GM23248 (cell line): ENCODE measurements around the gene EFHD1. TPM values are rescaled to one million over a fixed set of nuclear protein-coding genes. Genes with fewer than 3 reads are reported as not detected.

ENCODE experiments used
- DNase-seq: peaks from one replicate; pipeline ENCODE4 v3.0.0-alpha.2; 2015
- H2AFZ ChIP-seq: fragments of 200-600 bp; sonication (generic); 2 replicates; pipeline ENCODE4 v1.6.1; 2016; ENCODE audit warnings: antibody characterized with exemption
- H3F3A ChIP-seq: fragments of 200-600 bp; sonication (generic); 2 replicates; pipeline ENCODE4 v1.6.1; 2016; ENCODE audit warnings: mild to moderate bottlenecking, antibody characterized with exemption, mixed run types; ENCODE audit not compliant: insufficient read depth
- H3K27ac ChIP-seq: fragments of 200-600 bp; sonication (generic); 2 replicates; pipeline ENCODE4 v1.5.1; 2016; ENCODE audit warnings: mild to moderate bottlenecking
- H3K27me3 ChIP-seq: fragments of 200-600 bp; sonication (generic); replicated peaks from 2 replicates; pipeline ENCODE4 v1.6.1; 2016; ENCODE audit warnings: mild to moderate bottlenecking; ENCODE audit not compliant: insufficient read depth
- H3K36me3 ChIP-seq: fragments of 200-600 bp; sonication (generic); 2 replicates; pipeline ENCODE4 v1.6.1; 2016; ENCODE audit warnings: low read depth, mild to moderate bottlenecking
- H3K4me1 ChIP-seq: fragments of 200-600 bp; sonication (generic); 2 replicates; pipeline ENCODE4 v1.6.1; 2016; ENCODE audit warnings: mild to moderate bottlenecking; ENCODE audit not compliant: insufficient read depth
- H3K4me2 ChIP-seq: fragments of 200-600 bp; sonication (generic); one replicate; pipeline ENCODE4 v1.6.1; 2016; ENCODE audit warnings: mild to moderate bottlenecking; ENCODE audit not compliant: unreplicated experiment
- H3K4me3 ChIP-seq: fragments of 200-600 bp; sonication (generic); 2 replicates; pipeline ENCODE4 v1.5.1; 2016; ENCODE audit warnings: mild to moderate bottlenecking
- H3K79me2 ChIP-seq: fragments of 200-600 bp; sonication (generic); 2 replicates; pipeline ENCODE4 v1.6.1; 2016; ENCODE audit warnings: mild to moderate bottlenecking; ENCODE audit not compliant: insufficient read depth
- H3K9ac ChIP-seq: fragments of 200-600 bp; sonication (generic); 2 replicates; pipeline ENCODE4 v1.6.1; 2016; ENCODE audit warnings: mild to moderate bottlenecking
- H3K9me2 ChIP-seq: fragments of 200-600 bp; sonication (generic); 2 replicates; pipeline ENCODE4 v1.6.1; 2016; ENCODE audit warnings: mixed run types, mild to moderate bottlenecking, moderate library complexity; ENCODE audit not compliant: insufficient read depth
- H3K9me3 ChIP-seq: fragments of 200-600 bp; sonication (generic); one replicate; pipeline ENCODE4 v1.6.1; 2017; ENCODE audit warnings: low read depth
- H4K20me1 ChIP-seq: fragments of 200-600 bp; sonication (generic); 2 replicates; pipeline ENCODE4 v1.6.0; 2016; ENCODE audit not compliant: insufficient read depth
- EZH2 ChIP-seq: fragments of 200-600 bp; sonication (generic); IDR thresholded peaks from 2 replicates; pipeline ENCODE4 v1.6.1; 2018; ENCODE audit warnings: antibody characterized with exemption, mild to moderate bottlenecking; ENCODE audit not compliant: insufficient read depth, poor library complexity, severe bottlenecking
- EZH2phosphoT487 ChIP-seq: fragments of 200-600 bp; sonication (generic); IDR thresholded peaks from 2 replicates; pipeline ENCODE4 v1.6.1; 2018; ENCODE audit warnings: antibody characterized with exemption, moderate library complexity, mild to moderate bottlenecking, low read depth; ENCODE audit not compliant: insufficient read depth
- WGBS, 2 experiments: methylation state at CpG; one replicate each; pipeline ENCODE4 v1.1.6; 2015 to 2017; ENCODE audit warnings: low lambda C conversion rate in 2 of 2, low coverage in 1 of 2; ENCODE audit errors: missing lambda C conversion rate in 2 of 2; 5-methylcytosine and 5-hydroxymethylcytosine counted together
- in situ Hi-C: fragments of 300-500 bp; cut with MboI; formaldehyde crosslinking; loops from 2 replicates; pipeline ENCODE4 v1.15.0; 2020
- polyA plus RNA-seq: library from polyadenylated mRNA; unstranded; fragments of >200 nt; fragmentation: Nextera tagmentation; extraction: Ambion mirVana; gene quantifications from 2 replicates; pipeline ENCODE4 v1.2.1, GENCODE V29; 2016
- total RNA-seq: library from RNA; depleted of rRNA; stranded (reverse); fragments of >200 nt; shearing (Covaris generic); gene quantifications from 2 replicates; pipeline ENCODE4 v1.2.3, GENCODE V29; 2014

The EFHD1 gene
- total and polyA plus RNA-seq, 2 experiments from 2014 or later: not detected

DNA sequence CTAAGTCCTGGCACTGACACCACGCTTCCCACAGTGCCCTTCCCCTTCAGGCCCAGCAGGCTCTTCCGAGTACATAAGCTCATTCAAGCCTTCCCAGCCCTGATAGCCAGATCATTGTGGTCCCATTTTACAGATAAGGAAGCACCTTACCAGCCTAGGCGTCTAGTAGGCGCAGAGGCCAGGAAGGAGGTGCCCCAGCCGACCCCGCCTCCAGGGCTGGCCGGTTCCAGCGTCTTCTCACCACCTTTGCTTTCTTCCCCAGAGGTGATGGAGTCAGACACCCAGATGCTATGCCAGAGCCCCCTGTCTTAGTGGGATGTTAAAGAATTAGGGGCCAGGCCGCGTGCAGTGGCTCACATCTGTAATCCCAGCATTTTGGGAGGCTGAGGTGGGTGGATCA, 28.9 kb upstream of the EFHD1 start:
- H4K20me1 ChIP-seq: no peaks in the 10 kb centered on the region
- WGBS, 2 experiments: 91 to 94% methylated on average over 10 of the region's 10 CpGs
- H3K79me2 ChIP-seq: no peaks in the 10 kb centered on the region
- no peaks in the 10 kb centered on the region for H3F3A ChIP-seq
- H2AFZ ChIP-seq: no peak overlapping the region
- H3K27ac ChIP-seq: no peak overlapping the region
- DNase-seq: no peak
- TF ChIP-seq EZH2phosphoT487: no peak
- H3K27me3 ChIP-seq: no peaks in the 10 kb centered on the region
- H3K9me2 ChIP-seq: no peaks in the 10 kb centered on the region
- H3K9me3 ChIP-seq: no peaks in the 10 kb centered on the region
- no peaks in the 10 kb centered on the region for H3K36me3 ChIP-seq
- in situ Hi-C loops: no loop called here
- H3K9ac ChIP-seq: no peak overlapping the region
- H3K4me1 ChIP-seq: no peaks in the 10 kb centered on the region
- no peak overlapping the region for H3K4me3 ChIP-seq
- H3K4me2 ChIP-seq: no peak overlapping the region

DNA sequence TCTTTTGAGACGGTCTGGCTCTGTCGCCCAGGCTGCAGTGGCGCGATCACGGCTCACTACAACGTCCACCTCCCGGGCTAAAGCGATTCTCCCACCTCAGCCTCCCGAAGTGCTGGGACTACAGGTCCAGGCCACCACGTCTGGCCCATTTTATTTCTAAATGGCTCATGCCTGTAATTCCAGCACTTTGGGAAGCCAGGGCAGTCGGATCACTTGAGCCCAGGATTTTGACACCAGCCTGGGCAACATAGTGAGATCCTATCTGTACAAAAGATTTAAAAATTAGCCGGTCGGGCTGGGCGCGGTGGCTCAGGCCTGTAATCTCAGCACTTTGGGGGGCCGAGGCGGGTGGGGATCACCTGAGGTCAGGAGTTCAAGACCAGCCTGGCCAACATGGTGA, 26.4 kb upstream of the EFHD1 start:
- Histone ChIP-seq H3K9me3 (no peaks in the 10 kb centered on the region), H3K4me2 (no peak overlapping the region), H3K9me2 (no peaks in the 10 kb centered on the region), H3K9ac (no peak overlapping the region), H3K4me1 (no peaks in the 10 kb centered on the region), H3K27ac (no peak overlapping the region), H4K20me1 (no peaks in the 10 kb centered on the region), H3K27me3 (no peaks in the 10 kb centered on the region), H3F3A (no peaks in the 10 kb centered on the region), H3K4me3 (no peak overlapping the region), H2AFZ (no peak overlapping the region), H3K36me3 (no peaks in the 10 kb centered on the region), H3K79me2 (no peaks in the 10 kb centered on the region)
- in situ Hi-C loops: no loop called here
- no peak for TF ChIP-seq EZH2
- TF ChIP-seq EZH2phosphoT487: no peak
- 80 to 82% methylated on average over 17 of the region's 17 CpGs for WGBS, 2 experiments
- DNase-seq: no peak

DNA sequence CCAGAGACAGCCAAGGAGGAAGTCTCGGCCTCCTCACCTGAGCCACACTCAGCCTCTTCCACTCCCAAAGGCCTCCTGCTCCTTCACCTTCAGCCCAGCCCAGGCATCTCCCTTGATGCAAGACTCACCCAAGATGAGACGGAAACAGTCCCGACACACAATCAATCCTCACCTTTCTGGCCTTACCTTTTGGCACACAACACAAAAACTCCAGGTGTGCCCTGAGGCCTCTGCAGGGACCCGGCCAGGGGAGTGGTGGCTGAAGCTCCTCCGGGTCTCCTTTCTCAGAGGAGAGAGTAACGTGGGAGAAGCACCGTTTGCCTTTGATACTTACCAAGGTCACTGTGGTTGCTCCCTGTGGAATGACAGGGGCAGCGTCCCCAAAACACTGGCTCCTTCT, 23.8 kb upstream of the EFHD1 start:
- H3F3A ChIP-seq: no peaks in the 10 kb centered on the region
- H3K79me2 ChIP-seq: no peaks in the 10 kb centered on the region
- no peaks in the 10 kb centered on the region for H3K4me1 ChIP-seq
- no peaks in the 10 kb centered on the region for H4K20me1 ChIP-seq
- no peak overlapping the region for H3K4me2 ChIP-seq
- H3K27me3 ChIP-seq: no peaks in the 10 kb centered on the region
- no peaks in the 10 kb centered on the region for H3K36me3 ChIP-seq
- no peak for DNase-seq
- H3K4me3 ChIP-seq: no peak overlapping the region
- H3K9me2 ChIP-seq: no peaks in the 10 kb centered on the region
- WGBS, 2 experiments: 74 to 76% methylated on average over 8 of the region's 8 CpGs
- H3K9ac ChIP-seq: no peak overlapping the region
- no peak overlapping the region for H2AFZ ChIP-seq
- no peaks in the 10 kb centered on the region for H3K9me3 ChIP-seq
- TF ChIP-seq EZH2: no peak
- no peak for TF ChIP-seq EZH2phosphoT487
- H3K27ac ChIP-seq: no peak overlapping the region
- in situ Hi-C loops: no loop called here

DNA sequence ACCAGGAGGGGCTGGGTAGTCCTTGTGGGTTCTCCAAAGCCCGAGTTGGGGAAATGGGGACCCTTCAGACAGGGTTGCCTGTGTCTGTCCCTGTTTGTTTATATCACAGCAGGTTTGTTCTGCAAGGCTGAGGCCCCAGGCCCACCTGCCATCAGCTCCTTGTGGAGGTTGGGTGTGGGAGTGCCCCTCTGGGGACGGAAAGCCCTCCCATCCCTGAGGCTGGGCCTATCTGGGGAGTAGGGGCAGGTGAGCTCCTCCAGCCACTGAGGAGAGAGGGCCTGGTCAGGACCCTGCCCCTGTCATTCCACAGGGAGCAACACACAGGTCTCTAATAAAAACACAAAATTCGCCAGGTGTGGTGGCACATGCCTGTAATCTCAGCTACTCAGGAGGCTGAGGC, 23.3 kb upstream of the EFHD1 start:
- H3K9me2 ChIP-seq: no peaks in the 10 kb centered on the region
- H3K27ac ChIP-seq: no peak overlapping the region
- no peaks in the 10 kb centered on the region for H3K4me1 ChIP-seq
- no peak overlapping the region for H3K4me3 ChIP-seq
- in situ Hi-C loops: no loop called here
- H4K20me1 ChIP-seq: no peaks in the 10 kb centered on the region
- H3K36me3 ChIP-seq: no peaks in the 10 kb centered on the region
- no peak overlapping the region for H2AFZ ChIP-seq
- no peak for TF ChIP-seq EZH2phosphoT487
- no peak for TF ChIP-seq EZH2
- no peaks in the 10 kb centered on the region for H3K27me3 ChIP-seq
- 72% methylated on average over 3 of the region's 3 CpGs for WGBS, 2 experiments
- no peaks in the 10 kb centered on the region for H3K9me3 ChIP-seq
- DNase-seq: no peak
- H3K79me2 ChIP-seq: no peaks in the 10 kb centered on the region
- H3K4me2 ChIP-seq: no peak overlapping the region
- no peaks in the 10 kb centered on the region for H3F3A ChIP-seq
- no peak overlapping the region for H3K9ac ChIP-seq

DNA sequence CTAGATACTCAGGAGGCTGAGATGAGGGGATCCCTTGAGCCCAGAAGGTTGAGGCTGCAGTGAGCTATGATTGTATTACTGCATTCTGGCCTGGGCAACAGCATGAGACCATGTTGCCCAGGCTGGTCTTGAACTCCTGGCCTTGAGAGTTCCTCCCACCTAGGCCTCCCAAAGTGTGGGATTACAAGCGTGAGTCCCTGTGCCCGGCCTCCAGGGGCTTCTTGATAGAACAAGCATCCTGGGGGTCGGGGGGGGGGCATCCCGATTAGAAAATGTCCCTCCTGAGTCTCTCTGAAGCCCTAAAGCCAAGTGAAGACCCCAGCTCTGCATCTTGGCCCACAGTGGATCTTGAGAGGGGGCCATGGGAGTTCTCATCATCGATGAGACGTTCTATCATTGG, 22.3 kb upstream of the EFHD1 start:
- H3K79me2 ChIP-seq: no peaks in the 10 kb centered on the region
- WGBS, 2 experiments: 48 to 50% methylated on average over 6 of the region's 6 CpGs

More for the DNA sequence above, 22.3 kb upstream of the EFHD1 start:
- in situ Hi-C loops: no loop called here
- no peak overlapping the region for H3K4me2 ChIP-seq
- H3K9ac ChIP-seq: no peak overlapping the region
- no peaks in the 10 kb centered on the region for H3K4me1 ChIP-seq
- H2AFZ ChIP-seq: no peak overlapping the region
- no peaks in the 10 kb centered on the region for H3K9me2 ChIP-seq
- no peak overlapping the region for H3K4me3 ChIP-seq
- no peaks in the 10 kb centered on the region for H3K27me3 ChIP-seq
- TF ChIP-seq EZH2phosphoT487 (no peak), EZH2 (no peak)
- no peaks in the 10 kb centered on the region for H3F3A ChIP-seq
- no peaks in the 10 kb centered on the region for H4K20me1 ChIP-seq
- H3K27ac ChIP-seq: no peak overlapping the region
- H3K9me3 ChIP-seq: no peaks in the 10 kb centered on the region
- DNase-seq: no peak
- no peaks in the 10 kb centered on the region for H3K36me3 ChIP-seq
